NK-92 (cell line): ENCODE measurements around the gene NFIA.

Experiments used
- DNase-seq: peaks from one replicate; lab custom pipeline; 2025; ENCODE audit not compliant: unreplicated experiment; lab: John Stamatoyannopoulos, UW

The NFIA gene

DNA sequence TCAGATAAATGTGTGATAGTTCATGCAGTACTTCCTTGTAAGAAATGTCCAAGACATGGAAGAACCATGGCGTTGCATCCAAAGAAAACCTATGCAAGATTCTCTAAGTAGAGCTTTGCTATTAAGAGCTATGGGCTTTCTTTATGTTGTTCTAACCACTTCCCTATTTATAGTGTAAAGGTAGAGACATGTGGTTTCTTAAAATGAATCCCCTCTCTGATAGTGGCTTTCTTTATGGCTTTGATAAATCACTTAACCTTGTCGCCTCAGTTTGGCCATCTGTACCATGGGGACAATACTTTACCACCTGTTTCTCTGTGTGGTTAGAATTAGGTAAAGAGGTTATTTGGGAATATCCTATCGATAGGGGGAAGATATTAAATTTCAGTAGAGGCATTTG is 305.5 kb downstream of the NFIA start:
- DNase-seq, result no peak

DNA sequence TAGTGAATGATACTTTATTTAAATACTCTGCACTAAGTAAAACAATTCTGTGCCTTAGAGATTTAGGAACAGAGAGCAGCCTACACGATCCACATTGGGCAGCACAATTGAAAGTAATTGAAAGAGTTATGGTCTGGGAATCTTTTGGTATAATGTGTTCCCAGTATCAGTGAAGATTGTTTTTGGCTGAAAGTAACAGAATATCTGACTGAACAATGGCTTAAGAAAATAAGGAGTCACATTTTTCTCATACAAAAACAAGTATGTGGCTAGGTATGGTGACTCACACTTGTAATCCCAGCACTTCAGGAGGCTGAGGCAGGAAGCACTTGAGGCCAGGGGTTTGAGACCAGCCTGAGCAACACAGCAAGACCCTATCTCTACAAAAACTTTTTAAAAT is 306.2 kb downstream of the NFIA start:
- DNase-seq, result no peak

DNA sequence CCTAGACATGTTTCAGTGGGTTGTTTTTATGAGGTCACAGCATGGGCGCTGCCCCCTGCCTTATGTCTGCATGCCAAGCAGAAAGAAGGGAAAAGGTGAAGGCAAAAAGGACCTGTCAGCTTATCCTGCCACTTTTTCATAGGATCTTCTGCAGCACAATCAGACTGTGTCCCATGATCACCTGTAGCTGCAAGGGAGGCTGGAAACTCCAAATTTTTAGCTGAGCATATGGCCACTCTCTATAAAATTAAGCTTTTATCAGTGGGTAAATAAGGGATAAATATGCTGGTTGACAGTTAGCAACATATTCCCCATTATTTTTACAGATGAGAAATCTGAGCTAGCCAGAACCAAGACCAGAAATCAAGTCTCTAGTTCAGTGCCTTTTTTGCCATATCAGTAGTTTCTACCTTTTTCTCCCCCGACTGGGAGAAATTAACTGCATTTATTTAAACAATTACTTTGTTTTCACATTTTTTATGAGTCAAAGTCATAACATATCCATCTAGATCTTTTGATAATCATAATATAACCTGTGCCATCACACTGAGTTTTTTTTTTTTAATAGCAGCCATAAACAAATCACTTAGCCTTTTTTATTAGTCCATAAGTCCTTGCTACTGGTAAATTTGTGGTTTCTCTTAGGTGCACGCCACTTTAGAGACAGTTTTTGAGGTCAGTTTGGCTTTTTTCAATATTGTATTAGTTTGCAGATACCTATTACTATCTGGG is 307.0 kb downstream of the NFIA start:
- DNase-seq, result no peak

DNA sequence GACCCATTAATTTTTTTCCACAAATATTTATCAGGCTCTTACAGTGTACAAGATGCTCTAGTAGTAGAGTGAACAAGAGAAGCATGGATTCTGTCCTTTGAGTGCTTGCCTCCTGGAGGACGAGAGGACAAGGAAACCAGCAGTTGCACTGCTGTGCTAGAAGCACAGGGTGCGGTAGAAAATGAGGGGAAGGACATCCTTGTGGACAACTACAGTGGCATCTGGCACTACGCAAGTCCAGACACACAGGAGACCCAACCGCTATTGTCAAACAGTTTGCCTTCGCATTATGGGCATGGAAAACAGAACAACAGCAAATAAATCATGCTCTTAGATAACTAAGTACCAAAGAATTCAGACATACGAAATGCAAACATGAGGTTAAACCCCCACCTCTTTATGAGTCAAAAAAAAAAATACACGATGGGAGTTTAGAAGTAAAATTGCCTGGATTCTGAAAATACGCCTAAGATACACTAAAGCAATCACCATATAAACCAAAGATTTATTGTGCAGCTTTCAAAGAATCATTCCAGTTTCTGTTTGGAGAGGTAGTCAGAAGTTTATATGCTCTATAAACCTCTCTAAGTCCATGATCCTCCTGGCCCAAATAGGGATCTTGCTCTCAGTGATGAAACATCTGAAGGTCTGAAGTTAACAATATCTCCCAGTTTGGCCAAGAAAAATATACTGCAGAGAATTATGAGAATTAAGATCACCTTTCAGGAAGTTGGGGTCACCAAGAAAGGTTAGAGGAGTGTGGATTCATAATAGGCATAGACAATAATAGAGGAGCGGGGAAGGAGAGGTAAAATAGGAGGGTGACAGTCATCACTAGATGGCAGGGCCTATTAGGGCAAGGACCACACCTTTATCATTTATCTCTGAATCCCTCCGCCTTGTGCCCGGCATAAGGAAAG is 307.8 kb downstream of the NFIA start:
- DNase-seq, result no peak

DNA sequence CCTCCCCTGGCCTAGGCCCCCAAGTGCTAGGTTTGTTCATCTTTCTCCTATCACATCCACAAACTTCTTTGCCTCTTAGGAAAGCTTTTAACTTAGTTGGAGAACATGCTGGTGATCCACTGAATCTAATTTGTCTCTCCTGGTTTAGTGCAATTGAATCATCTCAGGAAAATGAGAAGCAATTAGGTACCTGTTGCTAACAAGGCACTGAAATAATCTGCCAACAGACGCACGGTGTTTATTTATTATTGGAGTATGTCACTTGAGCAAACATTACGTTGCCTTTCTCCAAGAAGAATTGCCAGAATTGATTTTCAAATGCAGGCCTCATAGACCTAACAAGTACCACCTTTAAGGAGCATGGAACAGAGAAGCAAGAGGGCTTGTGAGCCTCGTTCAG is 309.4 kb downstream of the NFIA start:
- DNase-seq, result no peak

DNA sequence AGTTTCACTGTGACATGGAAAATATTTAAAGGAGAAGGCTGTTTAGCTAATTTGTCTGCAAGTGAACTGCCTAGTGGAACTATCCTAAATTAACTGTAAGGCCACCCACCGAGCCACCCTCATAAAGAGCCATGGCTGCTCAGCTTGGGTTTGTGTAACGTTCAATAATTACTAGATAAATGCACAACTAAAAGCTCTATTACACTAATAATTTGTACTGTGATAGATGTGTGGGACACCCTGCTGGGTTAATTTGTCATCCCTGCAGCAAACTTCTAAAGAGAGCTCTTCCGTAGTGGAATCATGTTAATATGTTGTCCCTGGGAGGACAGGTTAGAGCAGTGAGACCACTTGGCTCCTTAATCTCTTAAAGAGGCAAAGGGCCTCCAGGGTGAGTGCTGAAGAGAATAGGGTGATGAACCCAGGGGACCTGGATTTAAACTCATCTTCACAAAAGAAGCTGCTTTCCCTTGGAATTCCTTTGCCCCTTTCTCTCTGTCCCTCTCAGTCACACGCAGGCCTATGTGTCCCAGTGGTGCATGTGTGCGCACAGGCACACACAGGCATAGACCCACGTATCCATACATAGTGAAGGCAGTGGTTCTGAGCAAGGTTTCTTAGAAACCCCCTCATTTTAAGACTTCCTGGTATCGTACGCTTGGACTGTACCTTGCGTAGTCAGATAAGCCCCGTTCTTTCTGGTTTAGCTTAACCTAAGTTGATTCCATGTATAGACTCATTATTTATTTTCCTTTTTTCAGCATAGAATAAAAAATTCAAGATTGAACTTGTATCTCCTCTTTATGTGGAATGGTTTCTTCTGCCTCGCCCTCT is 310.3 kb downstream of the NFIA start:
- DNase-seq, result no peak

DNA sequence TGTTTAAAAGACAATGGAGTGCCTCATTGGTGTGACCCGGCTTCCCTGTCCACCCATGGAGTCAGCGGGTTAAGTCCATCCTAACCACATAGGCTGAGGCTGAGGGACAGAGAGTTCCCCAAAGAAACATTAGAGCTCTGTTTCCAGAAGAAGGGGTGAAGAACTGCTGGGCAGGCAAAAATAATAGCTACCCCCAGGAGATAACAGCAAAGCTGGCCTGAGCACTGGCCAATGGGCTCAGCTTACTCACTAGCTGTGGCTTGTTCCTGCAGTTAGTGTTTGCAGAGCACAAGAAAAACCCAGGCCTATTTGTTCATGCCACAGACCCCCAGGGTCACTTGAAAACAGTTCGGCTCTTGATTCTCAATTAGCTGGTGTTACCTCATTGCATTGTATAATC is 311.2 kb downstream of the NFIA start:
- DNase-seq, result no peak

DNA sequence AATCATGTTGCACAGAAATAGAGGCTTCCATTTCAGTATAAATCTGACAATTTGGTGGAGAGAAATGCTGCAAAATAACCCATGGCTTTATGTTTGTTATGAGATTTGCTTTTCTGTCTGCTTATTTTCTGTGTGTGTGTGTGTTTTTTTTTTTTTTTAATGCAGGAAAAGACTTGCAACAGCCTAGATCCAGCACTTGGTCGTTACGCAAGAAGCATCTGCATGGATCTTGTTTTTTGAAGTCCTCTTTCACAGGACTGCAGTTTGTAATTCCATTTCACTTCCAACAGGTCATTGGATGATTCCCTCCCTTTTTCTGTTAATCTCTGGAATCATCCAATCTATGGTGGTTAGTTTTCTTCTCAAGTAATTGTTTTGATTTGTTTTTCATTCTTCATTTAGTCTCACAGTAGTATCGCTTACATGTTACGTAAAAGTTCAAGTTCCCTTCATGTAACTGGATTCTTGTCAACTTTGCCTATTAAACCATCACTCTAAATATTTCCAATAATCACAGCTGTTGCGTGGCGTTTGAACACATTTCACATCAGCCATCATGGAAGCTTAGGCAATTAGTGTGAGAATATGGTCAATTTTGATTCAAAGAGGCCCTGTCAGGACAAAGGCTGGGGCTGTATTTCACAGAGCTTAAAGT is 312.9 kb downstream of the NFIA start:
- DNase-seq, result no peak

DNA sequence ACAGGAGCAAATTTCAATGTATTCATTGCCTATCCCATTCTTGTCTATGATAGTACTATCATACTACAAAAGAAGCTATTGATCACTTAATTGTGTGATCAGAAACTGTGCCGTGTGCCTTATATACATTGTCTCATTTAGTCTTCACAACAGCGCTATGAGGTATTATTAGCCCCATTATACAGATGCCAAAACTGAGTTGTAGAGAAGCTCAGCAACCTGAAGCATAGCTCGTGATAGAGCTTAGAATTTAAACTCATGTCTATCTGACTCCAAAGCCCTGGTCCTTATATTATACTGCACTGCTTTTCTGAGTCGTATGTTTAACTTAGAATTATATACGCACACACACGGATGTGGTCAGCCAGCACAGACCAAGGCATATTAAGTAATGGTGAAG is 315.1 kb downstream of the NFIA start:
- no peak for DNase-seq

DNA sequence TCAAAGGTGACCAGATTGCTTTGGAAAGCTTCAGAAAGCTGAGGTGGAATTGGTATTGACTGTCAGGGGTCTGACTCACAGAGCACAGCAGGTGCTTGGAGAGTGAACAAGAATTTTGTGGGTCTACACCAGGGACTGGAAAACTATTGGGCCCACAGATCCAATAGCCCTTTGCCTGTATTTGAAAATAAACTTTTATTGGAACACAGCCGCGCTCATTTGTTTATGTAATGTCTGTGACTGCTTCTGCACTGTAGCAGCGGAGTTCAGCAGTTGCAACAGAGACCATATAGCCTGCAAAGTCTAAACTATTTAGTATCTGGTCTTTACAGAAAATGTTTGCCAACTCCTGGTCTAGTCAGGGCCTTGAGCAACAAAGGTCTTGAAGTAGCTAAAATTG is 315.6 kb downstream of the NFIA start:
- DNase-seq, result no peak

DNA sequence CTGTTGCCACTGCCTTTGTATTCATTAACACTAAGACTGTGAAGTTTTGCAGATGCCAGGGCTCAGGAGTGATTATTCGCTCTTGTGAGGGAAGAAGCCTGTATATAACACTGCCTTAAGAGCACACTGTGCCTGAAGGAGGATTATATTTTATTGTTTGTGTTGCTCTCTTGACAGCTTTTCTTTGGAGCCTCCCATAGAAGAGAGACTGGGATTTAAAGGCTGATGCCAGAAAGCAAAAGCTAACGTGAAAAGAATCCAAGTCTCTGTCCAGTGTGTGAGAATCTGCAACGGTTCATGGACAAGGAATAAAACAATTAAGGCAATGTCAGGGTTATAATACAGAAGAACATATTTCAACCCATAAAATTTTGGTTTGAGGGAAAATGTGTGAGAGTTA is 316.8 kb downstream of the NFIA start:
- no peak for DNase-seq

DNA sequence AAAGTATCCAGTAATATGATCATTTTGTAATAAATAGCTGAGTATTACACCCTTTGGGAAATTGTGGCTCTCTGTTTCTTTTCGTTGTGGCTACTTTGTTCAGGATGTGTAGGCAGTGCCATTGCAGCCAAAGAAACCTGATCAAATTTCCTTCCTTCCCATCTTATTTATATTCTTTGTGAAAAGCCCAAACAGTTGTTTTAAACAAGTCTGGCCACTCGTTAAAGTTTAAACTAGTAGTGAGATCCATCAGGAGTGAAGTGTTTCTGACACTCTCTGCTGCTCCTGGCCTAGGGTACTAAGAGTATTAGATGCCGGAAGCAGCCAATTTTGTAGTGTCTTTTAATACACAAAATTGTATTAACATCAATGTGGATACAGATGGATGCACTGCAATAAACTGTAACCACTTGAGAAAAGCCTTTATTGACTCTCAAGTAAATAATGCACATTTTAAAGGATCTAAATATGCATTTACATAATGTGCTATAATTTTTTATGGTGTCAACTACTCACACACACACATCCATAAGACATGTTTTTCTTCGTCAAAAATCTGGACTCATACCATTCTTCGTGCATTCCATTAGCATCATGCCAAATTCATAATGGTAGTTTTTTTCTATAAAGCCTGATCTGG is 317.9 kb downstream of the NFIA start:
- DNase-seq, result no peak

DNA sequence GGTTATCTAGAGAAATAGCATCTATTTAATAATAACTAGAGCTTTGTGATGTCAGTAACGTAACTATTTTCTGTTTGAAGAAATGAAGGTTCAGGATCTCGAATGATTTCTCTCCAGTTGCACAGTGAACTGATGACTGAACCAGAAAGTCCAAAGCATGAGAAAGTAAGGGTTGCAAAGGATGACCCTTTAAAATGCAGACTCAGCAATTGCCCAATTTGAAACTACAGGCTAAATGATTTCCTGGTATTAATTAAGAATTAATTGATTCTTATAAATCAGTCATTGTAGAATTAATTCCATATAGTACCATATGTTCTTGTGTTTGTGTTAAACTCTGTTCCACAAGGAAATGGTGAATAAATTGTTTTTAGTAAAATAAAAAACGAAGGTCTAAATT is 318.6 kb downstream of the NFIA start:
- DNase-seq, result no peak

DNA sequence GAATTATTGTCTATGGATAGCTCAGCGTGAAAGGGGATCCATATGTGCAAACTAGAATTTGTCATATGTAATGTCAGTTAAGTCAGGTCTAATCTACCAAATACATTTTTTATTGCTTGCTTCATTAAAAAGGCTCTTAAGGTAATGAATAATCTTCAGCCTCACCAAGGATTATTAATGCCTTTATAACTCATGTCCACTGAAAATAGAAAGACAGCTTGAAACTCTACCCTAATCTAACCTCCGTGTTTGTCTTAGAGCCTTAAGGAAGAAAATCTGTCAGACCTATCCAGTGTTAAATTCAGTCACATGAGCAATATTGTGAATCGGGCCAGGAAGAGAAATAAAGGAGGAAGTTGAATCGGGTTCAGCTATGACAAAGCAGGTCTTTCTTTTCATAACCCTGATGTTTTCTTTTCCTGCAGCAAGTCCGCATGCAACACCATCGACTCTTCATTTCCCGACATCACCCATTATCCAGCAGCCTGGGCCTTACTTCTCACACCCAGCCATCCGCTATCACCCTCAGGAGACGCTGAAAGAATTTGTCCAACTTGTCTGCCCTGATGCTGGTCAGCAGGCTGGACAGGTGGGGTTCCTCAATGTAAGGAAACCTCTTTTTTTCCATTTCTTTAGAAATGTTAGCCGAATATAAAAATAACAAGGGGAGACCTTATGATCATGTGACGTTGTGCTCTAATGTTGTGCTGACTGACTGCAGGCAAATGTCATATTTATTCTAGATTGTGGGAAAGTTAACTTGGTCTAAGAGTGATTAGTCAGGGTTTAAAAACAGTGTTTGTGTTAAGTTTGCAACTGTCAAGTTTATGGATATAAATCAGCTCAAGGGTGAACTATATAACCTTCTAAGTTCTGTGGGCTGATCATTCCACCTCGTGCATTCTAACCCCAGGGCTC is 321.6 kb downstream of the NFIA start:
- DNase-seq, result no peak

DNA sequence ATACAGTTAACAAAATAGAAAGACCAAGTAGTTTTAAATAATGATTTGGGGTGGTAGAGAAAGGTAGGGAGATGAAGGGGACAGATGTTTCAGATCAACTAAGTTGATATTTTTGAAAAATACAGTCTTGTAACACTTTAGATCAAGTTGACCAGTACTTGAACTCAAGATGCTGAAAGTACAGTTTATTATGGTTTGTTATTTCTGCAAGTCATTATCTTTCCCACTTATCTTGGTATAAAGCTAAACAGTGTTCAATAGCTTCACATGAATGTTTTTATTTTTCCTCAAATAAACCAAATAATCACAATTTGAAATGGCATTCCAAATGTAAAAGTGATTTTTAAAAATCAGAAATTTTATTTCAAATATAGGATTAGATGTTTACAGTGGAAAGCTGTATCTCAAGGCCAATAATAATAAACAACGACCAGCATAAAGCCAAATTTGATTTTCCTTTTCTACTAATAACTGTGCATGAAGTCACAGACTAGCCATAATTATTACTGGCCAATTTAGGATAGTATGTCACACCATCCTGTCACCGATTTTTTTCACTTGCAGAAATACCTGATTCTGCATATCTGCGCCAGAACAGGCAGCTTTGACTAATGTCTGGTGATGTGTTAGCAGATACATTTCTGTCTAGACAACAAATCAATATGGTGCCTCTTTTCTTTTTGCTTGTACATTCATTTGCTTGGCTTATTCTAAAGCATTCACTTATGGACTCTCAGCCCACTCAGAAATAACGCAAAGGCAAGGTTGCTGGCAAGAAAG is 322.4 kb downstream of the NFIA start:
- DNase-seq, result no peak

DNA sequence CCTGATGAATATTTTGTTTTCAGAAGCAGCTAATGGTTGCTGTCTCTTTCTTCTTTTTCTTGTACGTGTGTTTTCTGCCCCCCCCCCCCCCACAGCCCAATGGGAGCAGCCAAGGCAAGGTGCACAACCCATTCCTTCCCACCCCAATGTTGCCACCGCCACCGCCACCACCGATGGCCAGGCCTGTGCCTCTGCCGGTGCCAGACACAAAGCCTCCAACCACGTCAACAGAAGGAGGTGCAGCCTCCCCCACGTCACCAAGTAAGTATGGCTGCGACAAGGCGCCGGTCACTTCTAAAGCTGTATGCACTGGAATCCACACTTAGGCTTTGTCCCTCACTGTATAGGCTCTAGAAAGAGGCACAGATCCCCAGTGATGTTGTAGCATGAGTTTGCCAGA is 324.1 kb downstream of the NFIA start:
- no peak for DNase-seq

DNA sequence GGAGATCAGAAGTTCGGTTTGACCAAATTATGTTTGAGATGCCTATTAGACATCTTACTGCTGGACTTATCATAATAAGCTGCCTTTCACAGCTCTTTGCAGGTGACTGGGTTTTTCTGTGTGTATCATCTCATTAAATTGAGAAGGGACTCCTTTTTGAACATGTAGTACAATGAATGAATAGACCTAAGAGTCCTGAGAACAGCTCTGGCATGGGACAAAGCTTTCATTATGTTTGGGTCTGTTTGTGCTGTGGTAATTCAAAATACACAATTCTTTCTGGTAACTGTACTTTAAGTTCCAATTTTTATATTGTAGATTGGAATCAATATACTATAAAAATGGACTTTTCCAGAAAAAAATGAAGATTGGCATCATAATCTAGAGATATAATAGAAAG is 330.2 kb downstream of the NFIA start:
- no peak for DNase-seq

DNA sequence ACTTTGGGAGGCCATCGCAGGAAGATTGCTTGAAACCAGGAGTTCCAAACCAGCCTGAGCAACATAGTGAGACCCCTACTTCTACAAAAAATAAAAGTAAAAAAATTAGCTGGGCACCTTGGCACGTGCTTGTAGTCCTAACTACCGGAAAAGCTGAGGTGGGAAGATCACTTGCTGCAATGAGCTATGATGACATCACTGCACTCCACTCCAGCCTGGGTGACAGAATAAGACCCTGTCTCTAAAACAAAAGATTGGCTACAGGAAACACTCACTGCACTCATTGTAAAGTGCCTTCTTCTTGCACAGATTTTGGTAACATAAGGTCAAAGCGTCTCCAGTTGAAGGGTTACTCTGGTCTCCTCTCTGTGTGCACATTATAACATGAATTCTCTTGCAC is 336.8 kb downstream of the NFIA start:
- DNase-seq, result no peak

DNA sequence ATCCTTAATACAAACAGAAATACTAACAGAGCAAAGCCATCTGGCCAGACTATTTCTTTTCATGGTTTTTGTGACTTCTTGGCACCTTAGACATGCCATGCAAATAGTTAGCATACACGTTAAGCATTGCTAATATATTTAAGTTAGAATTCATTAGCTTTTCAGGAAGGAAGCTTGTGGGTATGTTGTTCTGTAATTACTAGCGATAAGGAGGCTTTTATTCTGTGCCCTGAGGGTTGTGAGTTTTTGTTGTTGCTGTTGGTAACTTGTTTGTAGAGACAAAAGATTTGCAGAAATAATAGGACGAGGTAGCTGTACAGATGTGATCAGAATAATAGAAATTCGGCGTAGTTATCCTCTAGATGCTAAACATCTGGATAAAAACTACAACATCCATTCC is 337.3 kb downstream of the NFIA start:
- no peak for DNase-seq
